AG04450 (cell line): ENCODE measurements around the gene MOCS1. TPM values are rescaled to one million over a fixed set of nuclear protein-coding genes. Genes with fewer than 3 reads are reported as not detected.

Source experiments
- CTCF ChIA-PET: fragments of 300-600, 350-600 bp; formaldehyde crosslinking; extraction: SDS; loops from one replicate; lab custom pipeline; 2022; ENCODE audit warnings: antibody characterized with exemption, inconsistent platforms; lab: Charles Lee
- POLR2A ChIA-PET: fragments of 350-600 bp; formaldehyde crosslinking; extraction: SDS; loops from one replicate; lab custom pipeline; 2021; ENCODE audit warnings: antibody characterized with exemption, inconsistent platforms; lab: Yijun Ruan, JAX
- DNase-seq: peaks from one replicate; pipeline ENCODE4 v3.0.0-alpha.2; 2011; ENCODE audit warnings: low read depth, low spot score
- H3K27ac ChIP-seq: one replicate; pipeline ENCODE4 v1.5.1; 2012; ENCODE audit warnings: low read depth, low read length, control low read depth
- H3K27me3 ChIP-seq: one replicate; pipeline ENCODE4 v1.6.0; 2012; ENCODE audit warnings: low read length; ENCODE audit not compliant: control insufficient read depth, insufficient read depth
- H3K4me3 ChIP-seq: 2 replicates; pipeline ENCODE4 v1.5.1; 2011; ENCODE audit warnings: mild to moderate bottlenecking, low read depth, low read length, control low read depth
- H3K9me3 ChIP-seq: 2 replicates; pipeline ENCODE4 v1.5.1; 2012; ENCODE audit warnings: low read length; ENCODE audit not compliant: control insufficient read depth, insufficient read depth
- polyA plus RNA-seq: library from polyadenylated mRNA; depleted of rRNA; stranded (reverse); fragments of >200 nt; gene quantifications from 2 replicates; pipeline ENCODE4 v1.2.3, GENCODE V29; 2011
- TF ChIP-seq, protein P1 (sequence below): IDR thresholded peaks from 2 replicates; pipeline ENCODE4 v1.5.1; 2011; ENCODE audit warnings: low read depth, low read length, control low read depth, inconsistent platforms

Gene MOCS1
- polyA plus RNA-seq, 1 experiment, result 6.1 TPM

- DNase-seq, result no peak
- Histone ChIP-seq H3K9me3 (no peaks in the 10 kb centered on the region), H3K4me3 (no peak overlapping the region), H3K27ac (no peak overlapping the region), H3K27me3 (peaks cover 3% of the 10 kb centered on the region)
- CTCF ChIA-PET, result no interaction called here
- POLR2A ChIA-PET, result interaction anchor here (0.7 kb wide), 1 partner anchor 26 kb away, joined by 4 read pairs; no protein-coding TSS in a partner anchor
- TF ChIP-seq, protein P1, sequence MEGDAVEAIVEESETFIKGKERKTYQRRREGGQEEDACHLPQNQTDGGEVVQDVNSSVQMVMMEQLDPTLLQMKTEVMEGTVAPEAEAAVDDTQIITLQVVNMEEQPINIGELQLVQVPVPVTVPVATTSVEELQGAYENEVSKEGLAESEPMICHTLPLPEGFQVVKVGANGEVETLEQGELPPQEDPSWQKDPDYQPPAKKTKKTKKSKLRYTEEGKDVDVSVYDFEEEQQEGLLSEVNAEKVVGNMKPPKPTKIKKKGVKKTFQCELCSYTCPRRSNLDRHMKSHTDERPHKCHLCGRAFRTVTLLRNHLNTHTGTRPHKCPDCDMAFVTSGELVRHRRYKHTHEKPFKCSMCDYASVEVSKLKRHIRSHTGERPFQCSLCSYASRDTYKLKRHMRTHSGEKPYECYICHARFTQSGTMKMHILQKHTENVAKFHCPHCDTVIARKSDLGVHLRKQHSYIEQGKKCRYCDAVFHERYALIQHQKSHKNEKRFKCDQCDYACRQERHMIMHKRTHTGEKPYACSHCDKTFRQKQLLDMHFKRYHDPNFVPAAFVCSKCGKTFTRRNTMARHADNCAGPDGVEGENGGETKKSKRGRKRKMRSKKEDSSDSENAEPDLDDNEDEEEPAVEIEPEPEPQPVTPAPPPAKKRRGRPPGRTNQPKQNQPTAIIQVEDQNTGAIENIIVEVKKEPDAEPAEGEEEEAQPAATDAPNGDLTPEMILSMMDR, result no peak
Measured at GRCh38 chr6:39942903-39943580, 8.8 kb upstream of the MOCS1 start.

DNA sequence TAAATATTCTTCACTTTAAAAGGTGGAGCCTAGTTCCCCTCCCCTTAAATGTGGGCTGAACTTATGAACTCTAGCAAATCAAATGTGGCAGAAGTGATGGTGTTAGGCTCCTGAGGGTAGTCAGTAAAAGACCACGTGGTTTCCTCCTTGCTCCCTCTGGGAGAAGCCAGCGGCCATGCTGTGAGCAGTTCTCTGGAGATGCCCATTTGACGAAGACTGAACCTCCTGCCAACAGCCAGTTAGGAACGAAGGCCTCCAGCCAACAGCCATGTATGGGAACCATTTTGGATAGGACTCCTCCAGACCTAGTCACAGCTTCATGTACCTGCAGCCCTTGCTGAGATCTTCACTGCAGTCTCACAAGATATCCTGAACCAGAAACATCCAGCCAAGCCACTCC is 7.6 kb upstream of the MOCS1 start:
- no peak for DNase-seq
- peaks cover 3% of the 10 kb centered on the region for H3K27me3 ChIP-seq
- no peaks in the 10 kb centered on the region for H3K9me3 ChIP-seq
- H3K4me3 ChIP-seq, result no peak overlapping the region
- ChIA-PET CTCF (no interaction called here), POLR2A (no interaction called here)
- H3K27ac ChIP-seq, result no peak overlapping the region
- TF ChIP-seq, protein P1, result no peak

DNA sequence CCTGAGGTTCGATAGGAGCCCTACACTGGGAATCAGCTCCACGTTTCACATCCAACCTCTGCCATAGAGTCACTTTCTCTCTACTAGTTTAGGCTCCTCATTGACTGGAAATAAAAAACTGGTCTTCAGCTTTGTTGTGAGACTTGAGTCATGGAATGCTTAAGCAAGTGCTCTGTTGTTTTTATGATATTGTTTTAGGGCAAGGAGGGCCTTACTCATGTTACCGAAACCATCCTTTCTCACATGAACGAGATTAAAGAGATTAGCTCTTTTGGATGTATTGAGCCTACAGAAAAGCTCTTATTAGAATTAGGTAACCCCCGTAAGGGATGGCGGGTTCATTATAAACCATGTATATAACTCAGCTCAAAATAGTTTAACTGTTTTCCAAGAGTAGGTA is 6.9 kb upstream of the MOCS1 start:
- H3K9me3 ChIP-seq, result no peaks in the 10 kb centered on the region
- POLR2A ChIA-PET, result interaction anchor here (0.6 kb wide), 1 partner anchor 22 kb away, joined by 3 read pairs; no protein-coding TSS in a partner anchor

DNA sequence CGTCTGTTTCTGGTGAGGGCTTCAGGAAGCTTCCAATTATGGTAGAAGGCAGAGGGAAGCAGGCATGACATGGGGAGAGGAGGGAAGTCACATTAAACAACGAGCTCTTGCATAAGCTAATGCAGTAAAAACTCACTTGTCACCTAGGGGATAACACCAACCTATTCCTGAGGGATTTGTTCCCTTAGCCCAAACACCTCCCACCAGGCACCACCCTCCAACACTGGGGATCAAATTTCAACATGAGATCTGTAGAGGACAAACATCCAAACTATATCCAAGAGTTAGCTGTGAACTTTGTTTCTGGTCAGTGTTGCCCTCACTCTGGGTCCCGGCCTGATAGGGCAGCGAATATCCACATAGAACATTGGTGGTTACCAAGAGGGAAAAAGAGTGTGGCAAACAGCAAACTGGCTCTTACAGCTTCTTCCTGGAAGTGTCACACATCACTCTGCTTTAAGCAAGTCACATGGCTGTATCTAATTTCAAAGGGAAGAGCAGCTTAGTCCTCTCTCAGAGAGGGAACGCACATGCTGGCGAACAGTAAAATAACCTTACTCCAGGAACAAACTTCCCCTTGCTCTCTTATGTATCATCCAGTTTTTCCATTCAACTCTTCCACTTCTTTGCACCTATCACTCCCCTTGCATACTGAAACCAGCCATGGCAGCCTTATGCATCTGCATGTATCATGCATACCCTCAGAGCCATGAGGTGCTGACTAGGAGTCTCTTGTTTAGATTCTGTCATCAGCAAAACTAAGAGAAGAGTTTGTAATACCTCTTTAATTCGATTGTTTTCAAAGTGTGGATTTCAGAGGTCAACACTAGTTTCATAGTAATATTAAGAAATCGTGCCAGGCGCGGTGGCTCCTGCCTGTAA is 4.8 kb upstream of the MOCS1 start:
- Histone ChIP-seq H3K27ac (no peak overlapping the region), H3K4me3 (no peak overlapping the region), H3K9me3 (no peaks in the 10 kb centered on the region), H3K27me3 (peaks cover 4% of the 10 kb centered on the region)
- CTCF ChIA-PET, result interaction anchor here (0.9 to 1.1 kb wide), 2 partner anchors 44 to 73 kb away, joined by 3 read pairs; no protein-coding TSS in a partner anchor
- POLR2A ChIA-PET, result no interaction called here
- DNase-seq, result no peak
- TF ChIP-seq, protein P1, result no peak

More for the DNA sequence above, 6.9 kb upstream of the MOCS1 start:
- Histone ChIP-seq H3K27me3 (peaks cover 4% of the 10 kb centered on the region), H3K4me3 (no peak overlapping the region), H3K27ac (no peak overlapping the region)
- CTCF ChIA-PET, result no interaction called here
- TF ChIP-seq, protein P1, result no peak
- DNase-seq, result no peak
